Neural crest cell (in vitro differentiated cells): Measurements from ENCODE around the gene TTC7B. TPM values are rescaled to one million over a fixed set of nuclear protein-coding genes. Genes with fewer than 3 reads are reported as not detected.

Experiments
- DNase-seq: peaks from one replicate; pipeline ENCODE4 v3.0.0; 2021; ENCODE audit warnings: low read depth, mixed read lengths, low spot score
- H3K27ac Mint-ChIP-seq: one replicate; pipeline ENCODE4 v1.8.0; 2021; ENCODE audit warnings: mild to moderate bottlenecking, mixed read lengths; ENCODE audit not compliant: unreplicated experiment
- H3K27me3 Mint-ChIP-seq: 2 replicates; pipeline ENCODE4 v1.8.0; 2021; ENCODE audit warnings: low read depth, mild to moderate bottlenecking, mixed read lengths
- H3K36me3 Mint-ChIP-seq: 2 replicates; pipeline ENCODE4 v1.8.0; 2021; ENCODE audit warnings: low read depth, mild to moderate bottlenecking, mixed read lengths
- H3K4me1 Mint-ChIP-seq: 2 replicates; pipeline ENCODE4 v1.8.0; 2021; ENCODE audit warnings: mixed read lengths
- H3K4me3 Mint-ChIP-seq: one replicate; pipeline ENCODE4 v1.8.0; 2021; ENCODE audit warnings: mild to moderate bottlenecking, mixed read lengths
- H3K9me3 Mint-ChIP-seq: 2 replicates; pipeline ENCODE4 v1.8.0; 2021; ENCODE audit warnings: mixed read lengths
- CTCF ChIP-seq: fragments of 200-600 bp; sonication (generic); conservative IDR thresholded peaks from 2 replicates; pipeline ENCODE4 v1.5.0; 2021; ENCODE audit warnings: antibody characterized with exemption, mild to moderate bottlenecking
- total RNA-seq: library from RNA; stranded (reverse); gene quantifications from 2 replicates; pipeline ENCODE4 v1.2.1, GENCODE V29; 2021

Gene TTC7B
- total RNA-seq, 1 donor from 2014 or later = 56.4 TPM

GRCh38 chr14:90677484-90678050, 138.7 kb downstream of the TTC7B start:
- H3K27ac Mint-ChIP-seq = no peak overlapping the region

GRCh38 chr14:90676912-90677311, 139.3 kb downstream of the TTC7B start:
- H3K27ac Mint-ChIP-seq = no peak overlapping the region
- no peaks in the 10 kb centered on the region for H3K27me3 Mint-ChIP-seq
- no peaks in the 10 kb centered on the region for H3K9me3 Mint-ChIP-seq
- H3K36me3 Mint-ChIP-seq = peaks cover 17% of the 10 kb centered on the region
- H3K4me3 Mint-ChIP-seq = no peak overlapping the region
- no peak for DNase-seq
- peaks cover 25% of the 10 kb centered on the region for H3K4me1 Mint-ChIP-seq
- no peak for TF ChIP-seq CTCF

More at GRCh38 chr14:90677484-90678050, 138.7 kb downstream of the TTC7B start:
- Mint-ChIP-seq H3K27me3 (no peaks in the 10 kb centered on the region), H3K4me1 (peaks cover 19% of the 10 kb centered on the region), H3K4me3 (no peak overlapping the region), H3K36me3 (peaks cover 17% of the 10 kb centered on the region), H3K9me3 (no peaks in the 10 kb centered on the region)
- TF ChIP-seq CTCF = no peak
- no peak for DNase-seq

GRCh38 chr14:90676356-90676755, 139.9 kb downstream of the TTC7B start:
- peaks cover 17% of the 10 kb centered on the region for H3K36me3 Mint-ChIP-seq

GRCh38 chr14:90675399-90675798, 140.8 kb downstream of the TTC7B start:
- Mint-ChIP-seq H3K36me3 (peaks cover 19% of the 10 kb centered on the region), H3K27me3 (no peaks in the 10 kb centered on the region), H3K9me3 (no peaks in the 10 kb centered on the region), H3K4me1 (peaks cover 39% of the 10 kb centered on the region), H3K4me3 (no peak overlapping the region), H3K27ac (peak overlapping the region; percentile 73)
- no peak for DNase-seq
- TF ChIP-seq CTCF = no peak

More at GRCh38 chr14:90676356-90676755, 139.9 kb downstream of the TTC7B start:
- H3K4me1 Mint-ChIP-seq = peaks cover 31% of the 10 kb centered on the region
- no peak for DNase-seq
- no peaks in the 10 kb centered on the region for H3K9me3 Mint-ChIP-seq
- H3K27me3 Mint-ChIP-seq = no peaks in the 10 kb centered on the region
- H3K27ac Mint-ChIP-seq = no peak overlapping the region
- H3K4me3 Mint-ChIP-seq = no peak overlapping the region
- no peak for TF ChIP-seq CTCF

DNA sequence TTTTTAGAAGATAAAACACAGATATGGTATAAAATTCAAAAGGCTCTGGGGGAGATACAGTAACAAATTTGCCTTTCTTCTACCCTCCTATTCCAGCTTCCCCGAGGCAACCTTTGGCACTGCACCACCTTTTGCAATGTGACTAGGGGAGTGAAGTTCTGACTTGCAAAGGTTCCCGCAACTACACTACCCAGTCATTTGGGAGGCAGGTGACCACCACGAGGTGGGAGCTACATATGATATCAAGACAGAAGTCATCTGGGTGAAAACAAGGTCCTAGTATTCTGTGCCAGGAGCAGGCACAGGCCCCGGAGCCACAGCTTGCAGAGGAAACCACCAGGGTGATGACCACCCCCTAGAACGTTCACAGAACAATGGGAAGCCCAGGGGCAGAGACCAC, 141.5 kb downstream of the TTC7B start:
- H3K9me3 Mint-ChIP-seq = peaks cover 4% of the 10 kb centered on the region
- H3K36me3 Mint-ChIP-seq = peaks cover 24% of the 10 kb centered on the region
- no peak for TF ChIP-seq CTCF
- DNase-seq = no peak
- no peak overlapping the region for H3K27ac Mint-ChIP-seq
- peaks cover 44% of the 10 kb centered on the region for H3K4me1 Mint-ChIP-seq
- no peaks in the 10 kb centered on the region for H3K27me3 Mint-ChIP-seq
- H3K4me3 Mint-ChIP-seq = no peak overlapping the region
